Coronary artery (tissue), 2 donors: ENCODE results near the gene CALML3.

Experiments used
- DNase-seq: peaks from one replicate; pipeline ENCODE4 v3.0.0-alpha.2; 2017; ENCODE audit warnings: low spot score
- H3K27ac ChIP-seq, 2 donors: fragments of 200-600 bp; sonication (generic); one replicate each; pipeline ENCODE4 v1.5.1; 2016 to 2019
- H3K4me3 ChIP-seq: fragments of 200-600 bp; sonication (generic); 2 replicates; pipeline ENCODE4 v1.5.1; 2016; ENCODE audit warnings: mild to moderate bottlenecking, moderate library complexity
- TF ChIP-seq, protein P1 (sequence below): fragments of 200-600 bp; sonication (generic); IDR thresholded peaks from one replicate; pipeline ENCODE4 v1.5.1; 2019; ENCODE audit warnings: antibody characterized with exemption

CALML3 gene

GRCh38 chr10:5559642-5560141 lies 34.9 kb downstream of the CALML3 start:
- Histone ChIP-seq H3K27ac (no peak overlapping the region), H3K4me3 (no peak overlapping the region)
- peak; percentile 45 for DNase-seq
- TF ChIP-seq, protein P1, sequence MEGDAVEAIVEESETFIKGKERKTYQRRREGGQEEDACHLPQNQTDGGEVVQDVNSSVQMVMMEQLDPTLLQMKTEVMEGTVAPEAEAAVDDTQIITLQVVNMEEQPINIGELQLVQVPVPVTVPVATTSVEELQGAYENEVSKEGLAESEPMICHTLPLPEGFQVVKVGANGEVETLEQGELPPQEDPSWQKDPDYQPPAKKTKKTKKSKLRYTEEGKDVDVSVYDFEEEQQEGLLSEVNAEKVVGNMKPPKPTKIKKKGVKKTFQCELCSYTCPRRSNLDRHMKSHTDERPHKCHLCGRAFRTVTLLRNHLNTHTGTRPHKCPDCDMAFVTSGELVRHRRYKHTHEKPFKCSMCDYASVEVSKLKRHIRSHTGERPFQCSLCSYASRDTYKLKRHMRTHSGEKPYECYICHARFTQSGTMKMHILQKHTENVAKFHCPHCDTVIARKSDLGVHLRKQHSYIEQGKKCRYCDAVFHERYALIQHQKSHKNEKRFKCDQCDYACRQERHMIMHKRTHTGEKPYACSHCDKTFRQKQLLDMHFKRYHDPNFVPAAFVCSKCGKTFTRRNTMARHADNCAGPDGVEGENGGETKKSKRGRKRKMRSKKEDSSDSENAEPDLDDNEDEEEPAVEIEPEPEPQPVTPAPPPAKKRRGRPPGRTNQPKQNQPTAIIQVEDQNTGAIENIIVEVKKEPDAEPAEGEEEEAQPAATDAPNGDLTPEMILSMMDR = no peak

DNA sequence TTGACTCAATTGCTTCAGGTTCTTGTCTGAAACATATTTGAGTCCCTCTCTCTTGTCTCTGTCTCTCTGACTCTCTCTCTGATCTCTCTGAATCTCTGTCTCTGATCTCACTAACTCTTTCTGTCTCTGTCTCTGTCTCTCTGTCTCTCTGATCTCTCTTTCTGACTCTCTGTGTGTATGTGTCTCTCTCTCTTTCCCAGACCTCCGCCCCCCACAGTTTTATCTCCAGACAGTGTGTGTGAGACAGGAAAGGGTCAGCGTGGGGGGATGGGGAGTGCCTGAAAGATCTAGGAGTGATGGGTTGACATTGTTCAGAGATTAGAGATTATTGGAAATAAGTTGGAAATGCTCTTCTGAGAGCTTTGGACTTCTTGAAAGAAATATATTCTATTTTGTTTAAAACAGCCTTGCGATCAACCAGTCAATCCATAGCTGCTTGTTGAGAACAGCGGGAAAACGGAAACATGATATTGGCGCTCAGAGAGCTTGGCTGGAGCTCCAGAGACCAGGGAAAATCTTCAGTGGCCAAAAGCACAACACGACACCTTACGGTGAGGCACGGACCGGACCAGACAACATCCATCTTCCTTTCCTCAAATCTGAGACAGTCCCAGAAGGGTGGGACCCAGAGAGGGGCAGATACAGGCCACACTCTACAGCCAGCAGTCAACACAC lies 35.5 kb downstream of the CALML3 start:
- Histone ChIP-seq H3K4me3 (no peak overlapping the region), H3K27ac (no peak overlapping the region)
- TF ChIP-seq, protein P1 = no peak
- DNase-seq = peak; percentile 53

DNA sequence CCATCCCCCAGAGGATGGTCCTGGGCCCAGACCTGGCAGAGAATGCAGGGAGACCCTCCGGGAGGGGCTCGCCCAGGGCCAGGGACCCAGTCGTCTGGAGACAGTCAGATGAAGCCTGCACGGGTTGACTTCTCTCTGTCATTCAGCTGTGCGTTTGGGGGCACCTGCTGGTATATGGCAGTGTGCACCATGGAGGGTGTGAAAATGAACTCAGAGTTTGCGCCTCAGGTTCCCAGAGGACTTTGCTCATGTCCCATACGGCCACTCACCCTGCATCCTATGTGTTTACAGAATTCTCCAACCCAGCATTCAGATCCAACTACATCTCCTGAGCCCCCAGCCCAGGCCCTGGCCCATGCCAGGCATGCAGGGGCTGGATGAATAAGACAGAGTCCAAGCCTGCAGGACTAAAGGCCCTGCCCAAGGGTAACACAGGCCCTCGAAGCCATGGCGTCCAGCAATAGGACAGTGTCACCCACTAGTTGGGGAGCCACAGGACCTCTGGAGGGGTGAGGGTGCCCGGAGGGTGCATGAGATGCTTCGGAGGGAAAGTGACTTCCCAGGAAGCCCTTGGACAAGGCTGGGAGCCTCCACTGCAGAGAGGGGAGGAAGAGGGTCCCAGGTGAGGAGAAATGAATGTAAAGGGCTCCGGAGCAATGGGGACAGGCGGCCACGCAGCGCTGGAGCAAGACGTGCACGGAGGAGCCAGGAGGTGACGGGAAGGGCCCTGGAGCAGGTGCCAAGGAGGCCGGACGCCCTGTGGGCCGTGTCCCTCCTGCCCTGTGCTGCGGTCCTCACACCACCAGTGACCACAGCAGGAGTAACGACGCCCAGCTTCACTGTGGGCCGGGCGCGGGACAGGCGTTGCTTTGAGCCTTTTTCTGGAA lies 36.3 kb downstream of the CALML3 start:
- Histone ChIP-seq H3K4me3 (no peak overlapping the region), H3K27ac (no peak overlapping the region)
- peak; percentile 67 for DNase-seq
- TF ChIP-seq, protein P1 = no peak

DNA sequence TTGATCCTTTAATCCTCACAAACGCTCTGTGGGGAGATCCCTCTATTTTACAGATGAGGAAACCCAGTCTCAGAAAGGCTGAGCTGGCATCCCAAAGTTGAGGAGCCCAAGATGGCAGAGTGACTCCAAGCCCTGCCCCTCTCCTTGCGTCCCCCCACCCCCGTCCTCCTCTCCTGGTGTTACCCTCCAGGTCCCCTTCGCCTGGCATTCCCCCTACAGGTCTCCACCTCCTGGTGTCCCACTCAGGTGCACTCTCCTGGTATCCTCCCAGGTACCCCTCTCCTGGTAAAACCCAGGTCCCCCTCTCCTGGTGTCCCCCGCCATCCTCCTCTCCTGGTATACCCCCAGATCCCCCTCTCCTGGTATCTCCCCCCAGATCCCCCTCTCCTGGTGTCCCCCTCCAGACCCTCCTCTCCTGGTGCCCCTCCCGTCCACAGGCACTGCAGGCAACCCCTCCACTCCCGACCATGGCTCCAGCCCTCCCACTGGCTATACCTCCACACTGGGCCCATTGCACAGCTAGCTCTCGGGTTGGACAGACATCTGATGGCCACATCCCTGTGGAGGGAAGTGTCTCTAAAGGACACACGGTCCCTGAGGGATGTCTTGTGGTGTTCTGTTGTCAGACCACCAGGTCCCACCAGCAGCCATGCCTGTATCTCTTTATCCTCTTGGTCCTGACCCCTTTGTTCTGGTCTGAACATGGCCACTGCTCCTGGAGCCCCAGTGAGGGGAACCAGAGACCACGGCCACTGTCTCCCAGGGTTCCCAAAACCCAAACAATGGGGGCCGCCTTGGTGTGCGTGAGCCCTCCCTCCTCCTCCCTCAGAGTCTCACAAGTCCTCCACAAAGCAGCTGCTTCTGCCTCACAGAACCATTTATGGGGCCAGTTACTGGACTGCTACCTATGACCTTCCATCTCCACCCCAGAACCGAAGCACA lies 37.2 kb downstream of the CALML3 start:
- peak; percentile 47 for DNase-seq
- H3K4me3 ChIP-seq = no peak overlapping the region
- TF ChIP-seq, protein P1 = no peak
- H3K27ac ChIP-seq = no peak overlapping the region

DNA sequence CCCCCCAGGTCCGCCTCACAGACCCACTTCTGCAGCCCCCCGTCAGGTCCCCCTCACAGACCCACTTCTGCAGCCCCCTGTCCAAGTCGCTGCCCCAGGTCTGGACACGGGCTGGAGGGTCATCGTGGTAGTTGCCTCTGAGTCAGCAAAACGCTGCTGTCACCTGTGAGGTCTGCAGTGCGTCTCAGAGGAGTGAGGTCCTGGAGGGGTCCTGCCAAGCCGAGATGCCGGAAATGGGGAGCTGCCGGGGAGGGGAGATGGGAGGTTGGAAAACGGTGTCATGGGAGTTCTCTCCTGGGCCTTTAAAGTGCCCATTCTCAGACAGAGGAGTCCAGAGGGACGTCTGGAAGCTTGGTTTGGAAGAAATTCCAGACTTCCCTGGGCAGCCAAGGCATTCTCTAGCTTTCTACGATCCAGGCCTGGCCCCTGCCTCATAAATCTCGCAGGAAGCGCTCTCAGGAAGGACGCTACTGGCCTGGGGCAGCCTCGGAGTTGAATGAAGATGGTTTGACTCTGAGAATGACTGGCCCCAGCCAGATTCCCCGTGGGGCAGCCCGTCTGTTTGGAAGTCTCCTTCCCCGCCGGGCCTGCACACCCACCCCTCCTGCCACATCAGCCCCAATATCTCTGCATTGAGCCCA lies 38.7 kb downstream of the CALML3 start:
- TF ChIP-seq, protein P1 = no peak
- Histone ChIP-seq H3K27ac (peak overlapping the region; percentile 40 to 76), H3K4me3 (peak overlapping the region; percentile 14)
- peak; percentile 74 for DNase-seq

DNA sequence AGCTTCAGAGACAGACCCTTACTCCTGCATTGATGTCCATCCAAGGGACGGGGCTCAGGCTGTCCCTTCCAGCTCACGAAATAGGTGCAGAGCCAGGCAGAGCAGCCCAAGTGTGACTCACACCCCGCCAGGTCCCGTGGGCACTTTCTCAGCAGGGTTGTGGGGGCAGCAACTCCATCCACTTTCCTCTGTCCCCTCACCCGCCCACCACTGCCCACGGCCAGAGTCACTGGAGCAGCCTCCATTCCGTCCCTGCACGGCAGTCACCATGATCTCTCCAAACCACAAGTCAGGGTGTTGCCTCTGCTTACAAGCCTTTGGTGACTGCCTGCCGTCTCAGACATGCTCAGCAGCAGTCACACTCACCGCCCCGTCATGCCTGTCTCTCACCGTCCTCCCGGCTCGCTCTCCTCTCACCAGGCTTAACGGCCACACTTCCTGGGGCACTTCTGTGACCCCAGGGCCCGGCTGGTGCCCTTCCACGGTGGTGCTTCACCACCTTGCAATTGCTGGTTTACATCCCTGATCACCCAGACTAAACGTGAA lies 39.3 kb downstream of the CALML3 start:
- TF ChIP-seq, protein P1 = no peak
- Histone ChIP-seq H3K27ac (peak overlapping the region; percentile 40 to 76), H3K4me3 (peak overlapping the region; percentile 14)
- DNase-seq = peak; percentile 72
